ENCODE data around the gene DIS3L2.
"Not testable (repeated sequence)": the region's sequence is repeated elsewhere in the genome, so short reads cannot be mapped to it uniquely, and the experiment has no call there.

The DIS3L2 gene

DNA sequence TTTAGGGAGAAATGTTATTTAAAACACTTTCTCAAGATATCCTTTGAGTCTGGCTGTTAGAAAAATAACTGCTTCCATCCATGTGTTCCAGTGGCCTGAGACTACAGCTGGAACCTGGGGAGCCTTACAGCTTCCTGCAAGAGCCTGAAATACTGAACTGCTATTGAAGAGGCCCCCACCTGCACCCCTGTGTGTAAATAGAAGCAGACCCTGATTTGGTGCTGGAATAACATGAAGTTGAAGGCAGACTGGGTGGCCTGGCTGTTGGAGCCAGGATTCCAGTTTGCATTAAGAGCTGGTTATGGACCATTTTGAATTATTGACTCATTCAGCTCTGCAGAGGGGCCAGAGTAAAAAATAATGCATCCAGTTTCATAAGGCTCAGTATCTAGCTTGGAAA, 61.9 kb downstream of the DIS3L2 start:
- no peaks in the 10 kb centered on the region for H3K9me3 ChIP-seq (ENCODE audit: low read depth, low read length)
- H3K27ac ChIP-seq: no peak overlapping the region
- H3K9ac ChIP-seq (ENCODE audit: insufficient read length): no peak overlapping the region
- DNase-seq (ENCODE audit: low read depth, low spot score): no peak
- no peak overlapping the region for H3K4me3 ChIP-seq
- TF ChIP-seq FOXP2 (optimal IDR thresholded peaks at IDR 0.05; ENCODE audit: control extremely low read depth, extremely low read length, insufficient read depth) (no peak), EZH2 (IDR thresholded peaks at IDR 0.05) (no peak), POLR2AphosphoS5 (IDR thresholded peaks at IDR 0.05; ENCODE audit: borderline replicate concordance, low read depth, low read length) (no peak)
- H3K36me3 ChIP-seq (ENCODE audit: insufficient read depth, low read length): peaks cover 17% of the 10 kb centered on the region

GRCh38 chr2:232024457-232024856, 62.9 kb downstream of the DIS3L2 start:
- Histone ChIP-seq H3K9ac (ENCODE audit: insufficient read length) (no peak overlapping the region), H3K36me3 (ENCODE audit: insufficient read depth, low read length) (peaks cover 17% of the 10 kb centered on the region), H3K4me3 (no peak overlapping the region)

GRCh38 chr2:232026910-232027309, 65.4 kb downstream of the DIS3L2 start:
- no peak overlapping the region for H3K4me3 ChIP-seq
- TF ChIP-seq FOXP2 (optimal IDR thresholded peaks at IDR 0.05; ENCODE audit: control extremely low read depth, extremely low read length, insufficient read depth): no peak
- no peak for TF ChIP-seq POLR2AphosphoS5 (IDR thresholded peaks at IDR 0.05; ENCODE audit: borderline replicate concordance, low read depth, low read length)
- no peak for TF ChIP-seq EZH2 (IDR thresholded peaks at IDR 0.05)
- H3K27ac ChIP-seq: no peak overlapping the region
- no peaks in the 10 kb centered on the region for H3K9me3 ChIP-seq (ENCODE audit: low read depth, low read length)
- no peak overlapping the region for H3K9ac ChIP-seq (ENCODE audit: insufficient read length)
- no peak for DNase-seq (ENCODE audit: low read depth, low spot score)
- H3K36me3 ChIP-seq (ENCODE audit: insufficient read depth, low read length): peaks cover 23% of the 10 kb centered on the region

More at GRCh38 chr2:232024457-232024856, 62.9 kb downstream of the DIS3L2 start:
- TF ChIP-seq FOXP2 (optimal IDR thresholded peaks at IDR 0.05; ENCODE audit: control extremely low read depth, extremely low read length, insufficient read depth) (no peak), EZH2 (IDR thresholded peaks at IDR 0.05) (no peak), POLR2AphosphoS5 (IDR thresholded peaks at IDR 0.05; ENCODE audit: borderline replicate concordance, low read depth, low read length) (no peak)
- DNase-seq (ENCODE audit: low read depth, low spot score): no peak
- H3K27ac ChIP-seq: no peak overlapping the region
- H3K9me3 ChIP-seq (ENCODE audit: low read depth, low read length): no peaks in the 10 kb centered on the region

DNA sequence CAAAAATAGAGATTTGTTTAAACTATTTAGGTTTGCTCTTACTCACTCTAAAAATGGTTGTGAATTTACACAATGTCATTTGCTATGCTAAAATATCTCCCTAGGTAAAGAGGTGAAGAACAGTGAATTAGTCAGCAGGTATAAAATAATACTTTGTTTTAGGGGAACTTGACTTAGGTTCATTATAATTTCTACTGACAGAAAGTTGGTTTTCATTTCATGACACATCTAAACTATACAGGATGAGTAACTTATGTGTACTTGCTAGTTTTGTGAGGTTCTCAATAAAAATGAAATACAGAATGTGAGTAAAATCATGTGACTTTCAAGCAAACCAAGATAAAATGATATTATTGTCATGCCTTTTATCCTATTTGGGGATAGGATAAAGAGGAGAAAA, 66.0 kb downstream of the DIS3L2 start:
- TF ChIP-seq FOXP2 (optimal IDR thresholded peaks at IDR 0.05; ENCODE audit: control extremely low read depth, extremely low read length, insufficient read depth) (no peak), POLR2AphosphoS5 (IDR thresholded peaks at IDR 0.05; ENCODE audit: borderline replicate concordance, low read depth, low read length) (no peak)

DNA sequence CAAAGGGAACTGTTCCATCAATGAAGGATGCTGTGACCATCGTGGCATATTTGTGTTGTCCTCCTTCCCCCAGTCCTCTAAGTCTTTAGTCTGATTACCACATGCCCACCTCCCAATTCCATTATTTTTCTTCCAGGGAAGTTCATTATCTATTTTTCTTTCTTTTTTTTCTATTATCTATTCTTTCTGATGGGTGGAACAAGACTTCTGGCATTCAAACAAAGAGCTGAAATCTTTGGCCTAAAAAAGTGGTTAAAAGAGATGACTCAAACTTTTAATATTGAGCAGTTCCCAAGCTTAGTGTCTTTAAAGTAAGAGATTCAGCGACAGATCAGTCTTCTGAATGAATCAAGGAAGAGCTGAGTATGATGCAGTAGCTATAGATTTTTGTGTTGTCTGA, 66.6 kb downstream of the DIS3L2 start:
- no peak for DNase-seq (ENCODE audit: low read depth, low spot score)
- peaks cover 23% of the 10 kb centered on the region for H3K36me3 ChIP-seq (ENCODE audit: insufficient read depth, low read length)
- no peak overlapping the region for H3K4me3 ChIP-seq
- no peak overlapping the region for H3K9ac ChIP-seq (ENCODE audit: insufficient read length)
- no peaks in the 10 kb centered on the region for H3K9me3 ChIP-seq (ENCODE audit: low read depth, low read length)
- H3K27ac ChIP-seq: no peak overlapping the region
- no peak for TF ChIP-seq FOXP2 (optimal IDR thresholded peaks at IDR 0.05; ENCODE audit: control extremely low read depth, extremely low read length, insufficient read depth)
- no peak for TF ChIP-seq EZH2 (IDR thresholded peaks at IDR 0.05)
- no peak for TF ChIP-seq POLR2AphosphoS5 (IDR thresholded peaks at IDR 0.05; ENCODE audit: borderline replicate concordance, low read depth, low read length)

More for the DNA sequence above, 66.0 kb downstream of the DIS3L2 start:
- no peaks in the 10 kb centered on the region for H3K9me3 ChIP-seq (ENCODE audit: low read depth, low read length)
- H3K27ac ChIP-seq: no peak overlapping the region
- H3K4me3 ChIP-seq: no peak overlapping the region
- H3K36me3 ChIP-seq (ENCODE audit: insufficient read depth, low read length): peaks cover 23% of the 10 kb centered on the region
- no peak overlapping the region for H3K9ac ChIP-seq (ENCODE audit: insufficient read length)
- no peak for DNase-seq (ENCODE audit: low read depth, low spot score)

DNA sequence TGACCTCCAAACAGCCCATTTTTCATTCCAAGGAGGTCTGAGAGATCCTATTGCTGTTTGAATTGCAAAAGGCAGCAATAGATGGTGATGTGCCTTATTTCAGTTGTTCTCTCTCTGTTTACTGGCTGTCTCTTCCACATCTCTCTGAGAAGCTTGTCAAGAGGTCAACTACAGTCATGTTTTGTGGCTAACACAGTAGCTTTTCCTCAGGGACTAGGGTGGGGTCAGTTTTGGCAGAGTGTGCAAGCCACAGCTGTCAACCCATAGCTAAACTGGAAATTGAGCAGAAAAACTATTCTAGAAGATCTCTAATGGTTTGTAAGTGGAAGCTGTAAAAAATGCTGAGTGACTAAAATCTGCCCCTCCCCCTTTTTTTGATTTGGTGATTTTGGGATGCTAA, 67.1 kb downstream of the DIS3L2 start:
- Histone ChIP-seq H3K9me3 (ENCODE audit: low read depth, low read length) (no peaks in the 10 kb centered on the region), H3K4me3 (no peak overlapping the region), H3K36me3 (ENCODE audit: insufficient read depth, low read length) (peaks cover 17% of the 10 kb centered on the region), H3K9ac (ENCODE audit: insufficient read length) (no peak overlapping the region), H3K27ac (no peak overlapping the region)
- no peak for DNase-seq (ENCODE audit: low read depth, low spot score)
- TF ChIP-seq EZH2 (IDR thresholded peaks at IDR 0.05) (no peak), POLR2AphosphoS5 (IDR thresholded peaks at IDR 0.05; ENCODE audit: borderline replicate concordance, low read depth, low read length) (no peak), FOXP2 (optimal IDR thresholded peaks at IDR 0.05; ENCODE audit: control extremely low read depth, extremely low read length, insufficient read depth) (no peak)

DNA sequence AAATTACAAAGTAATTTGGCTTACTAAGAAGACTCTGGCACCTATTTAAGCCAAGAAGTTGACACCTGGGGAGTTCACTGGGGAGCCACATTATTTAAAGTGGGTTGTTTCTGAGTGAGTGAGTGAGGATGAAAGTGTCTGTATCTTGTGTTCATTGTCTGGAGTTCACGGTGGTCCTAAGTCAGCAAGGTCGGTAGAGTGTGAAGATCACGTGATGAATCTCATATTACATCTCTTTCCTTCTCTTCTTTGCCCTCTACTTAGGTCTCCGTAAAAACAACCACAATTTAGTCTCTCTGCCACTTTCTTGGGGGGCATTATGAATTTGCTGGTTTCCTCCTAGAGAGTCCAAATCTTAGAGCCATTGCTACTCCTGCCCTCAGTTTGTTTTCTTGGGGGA, 67.8 kb downstream of the DIS3L2 start:
- TF ChIP-seq POLR2AphosphoS5 (IDR thresholded peaks at IDR 0.05; ENCODE audit: borderline replicate concordance, low read depth, low read length) (no peak), FOXP2 (optimal IDR thresholded peaks at IDR 0.05; ENCODE audit: control extremely low read depth, extremely low read length, insufficient read depth) (no peak), EZH2 (IDR thresholded peaks at IDR 0.05) (no peak)
- Histone ChIP-seq H3K36me3 (ENCODE audit: insufficient read depth, low read length) (peaks cover 16% of the 10 kb centered on the region), H3K9ac (ENCODE audit: insufficient read length) (no peak overlapping the region), H3K9me3 (ENCODE audit: low read depth, low read length) (no peaks in the 10 kb centered on the region), H3K4me3 (no peak overlapping the region), H3K27ac (no peak overlapping the region)
- no peak for DNase-seq (ENCODE audit: low read depth, low spot score)

DNA sequence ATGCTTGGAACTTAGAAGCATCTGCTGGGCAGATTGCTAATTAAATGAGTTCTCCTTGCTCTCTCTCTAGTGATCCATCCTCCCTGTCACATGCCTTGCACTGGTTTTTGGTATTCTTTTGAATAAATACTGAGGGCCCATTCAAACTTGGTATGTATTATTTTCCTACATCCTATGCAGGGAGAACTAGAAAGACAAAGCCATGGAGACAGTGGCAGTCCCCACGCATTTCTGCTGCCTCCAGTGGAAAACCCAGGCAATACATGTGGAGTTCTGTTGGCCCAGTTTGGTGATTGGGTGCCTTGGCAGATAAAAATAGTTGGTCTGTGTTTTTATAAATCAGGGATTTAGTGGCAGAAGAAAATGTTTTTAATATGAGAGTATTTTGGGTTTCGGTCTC, 68.7 kb downstream of the DIS3L2 start:
- Histone ChIP-seq H3K9ac (ENCODE audit: insufficient read length) (no peak overlapping the region), H3K27ac (no peak overlapping the region), H3K4me3 (no peak overlapping the region), H3K36me3 (ENCODE audit: insufficient read depth, low read length) (peaks cover 12% of the 10 kb centered on the region), H3K9me3 (ENCODE audit: low read depth, low read length) (no peaks in the 10 kb centered on the region)
- DNase-seq (ENCODE audit: low read depth, low spot score): no peak
- TF ChIP-seq POLR2AphosphoS5 (IDR thresholded peaks at IDR 0.05; ENCODE audit: borderline replicate concordance, low read depth, low read length) (no peak), FOXP2 (optimal IDR thresholded peaks at IDR 0.05; ENCODE audit: control extremely low read depth, extremely low read length, insufficient read depth) (no peak), EZH2 (IDR thresholded peaks at IDR 0.05) (no peak)

DNA sequence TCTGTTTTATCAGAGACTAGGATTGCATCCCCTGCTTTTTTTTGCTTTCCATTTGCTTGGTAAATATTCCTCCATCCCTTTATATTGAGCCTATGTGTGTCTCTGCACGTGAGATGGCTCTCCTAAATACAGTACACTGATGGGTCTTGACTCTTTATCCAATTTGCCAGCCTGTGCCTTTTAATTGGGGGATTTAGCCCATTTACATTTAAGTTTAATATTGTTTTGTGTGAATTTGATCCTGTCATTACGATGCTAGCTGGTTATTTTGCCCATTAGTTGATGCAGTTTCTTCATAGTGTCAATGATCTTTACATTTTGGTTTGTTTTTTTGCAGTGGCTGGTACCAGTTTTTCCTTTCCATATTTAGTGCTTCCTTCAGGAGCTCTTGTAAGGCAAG, 73.8 kb downstream of the DIS3L2 start:
- not testable (repeated sequence) for H3K4me3 ChIP-seq; H3K36me3 ChIP-seq (ENCODE audit: insufficient read depth, low read length); DNase-seq (ENCODE audit: low read depth, low spot score); H3K9ac ChIP-seq (ENCODE audit: insufficient read length); H3K9me3 ChIP-seq (ENCODE audit: low read depth, low read length); H3K27ac ChIP-seq

DNA sequence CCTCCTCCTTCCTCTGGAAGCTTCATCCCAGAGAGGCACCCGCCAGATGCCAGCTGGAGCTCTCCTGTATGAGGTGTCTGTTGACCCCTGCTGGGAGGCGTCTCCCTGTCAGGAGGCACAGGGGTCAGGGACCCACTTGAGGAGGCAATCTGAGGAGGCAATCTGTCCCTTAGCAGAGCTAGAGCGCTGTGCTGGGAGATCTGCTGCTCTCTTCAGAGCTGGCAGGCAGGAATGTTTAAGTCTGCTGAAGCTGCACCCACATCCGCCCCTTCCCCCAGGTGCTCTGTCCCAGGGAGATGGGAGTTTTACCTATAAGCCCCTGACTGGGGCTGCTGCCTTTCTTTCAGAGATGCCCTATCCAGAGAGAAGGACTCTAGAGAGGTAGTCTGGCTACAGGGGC, 75.4 kb downstream of the DIS3L2 start:
- H3K4me3 ChIP-seq; H3K9ac ChIP-seq (ENCODE audit: insufficient read length); DNase-seq (ENCODE audit: low read depth, low spot score); H3K36me3 ChIP-seq (ENCODE audit: insufficient read depth, low read length); H3K9me3 ChIP-seq (ENCODE audit: low read depth, low read length); H3K27ac ChIP-seq: not testable (repeated sequence)
